T-helper 2 cell treated with Interferon-gamma antibody and Interleukin-4, amounts not matched to agents 100 ng/mL and 5 ng/mL, for 36 hours (primary cell): Measurements from ENCODE around the gene PLEKHA7. TPM values are rescaled to one million over a fixed set of nuclear protein-coding genes. Genes with fewer than 3 reads are reported as not detected.

Experiments
- intact Hi-C: fragments of 100-400 bp; cut with micrococcal nuclease; formaldehyde crosslinking; loops from one replicate; pipeline ENCODE4 v1.15.1; 2023
- total RNA-seq: library from RNA; stranded (reverse); gene quantifications from 2 replicates; pipeline ENCODE4 v1.2.3, GENCODE V29; 2022

PLEKHA7 gene
- total RNA-seq, 1 donor from 2014 or later: 2.1 TPM

GRCh38 chr11:16814410-16815046, 199.7 kb downstream of the PLEKHA7 start:
- intact Hi-C loops: no loop called here

GRCh38 chr11:16813126-16813525, 201.1 kb downstream of the PLEKHA7 start:
- intact Hi-C loops: no loop called here

GRCh38 chr11:16812274-16812673, 201.9 kb downstream of the PLEKHA7 start:
- intact Hi-C loops: no loop called here

DNA sequence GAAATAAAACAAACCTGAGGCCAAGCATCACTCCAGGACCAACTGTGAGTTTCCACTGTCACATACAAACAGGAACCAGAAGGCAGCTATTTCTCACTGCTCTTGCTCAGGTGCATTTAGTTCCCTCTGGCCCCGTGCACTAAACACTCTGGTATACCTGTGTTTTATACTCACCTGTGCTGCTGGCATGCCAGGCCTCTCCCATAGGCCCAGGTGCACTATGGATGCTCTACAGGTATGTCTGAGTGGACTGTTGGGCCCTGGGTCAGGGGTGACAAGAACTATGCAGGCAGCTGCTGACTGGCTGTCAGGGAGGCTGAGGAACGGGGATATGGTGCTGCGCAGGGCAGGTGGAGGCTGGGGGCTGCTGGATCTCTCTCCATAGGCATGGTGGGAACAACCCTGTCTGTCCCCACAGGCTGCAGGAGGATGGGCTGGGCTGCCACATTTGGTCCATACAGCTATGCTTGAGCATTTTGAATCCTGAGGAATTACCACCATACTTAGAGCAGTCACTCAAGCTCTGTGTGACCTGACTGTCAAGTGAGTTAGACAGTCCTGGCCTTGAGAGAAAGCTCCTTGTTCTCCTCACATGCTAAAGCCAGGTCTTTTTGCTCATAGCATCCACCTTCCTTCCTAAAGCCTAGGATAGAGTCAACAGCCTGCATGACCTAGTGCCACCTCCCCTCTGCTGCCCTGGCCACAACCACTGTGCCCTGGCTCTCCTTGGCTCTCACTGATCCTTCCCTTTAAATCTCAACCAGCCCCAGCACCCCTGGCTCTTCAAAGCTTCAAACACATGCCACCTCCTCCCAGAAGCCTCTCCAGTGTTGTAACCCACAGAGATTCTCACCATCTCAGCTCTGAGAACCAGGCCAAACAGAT, 202.8 kb downstream of the PLEKHA7 start:
- intact Hi-C loops: no loop called here

DNA sequence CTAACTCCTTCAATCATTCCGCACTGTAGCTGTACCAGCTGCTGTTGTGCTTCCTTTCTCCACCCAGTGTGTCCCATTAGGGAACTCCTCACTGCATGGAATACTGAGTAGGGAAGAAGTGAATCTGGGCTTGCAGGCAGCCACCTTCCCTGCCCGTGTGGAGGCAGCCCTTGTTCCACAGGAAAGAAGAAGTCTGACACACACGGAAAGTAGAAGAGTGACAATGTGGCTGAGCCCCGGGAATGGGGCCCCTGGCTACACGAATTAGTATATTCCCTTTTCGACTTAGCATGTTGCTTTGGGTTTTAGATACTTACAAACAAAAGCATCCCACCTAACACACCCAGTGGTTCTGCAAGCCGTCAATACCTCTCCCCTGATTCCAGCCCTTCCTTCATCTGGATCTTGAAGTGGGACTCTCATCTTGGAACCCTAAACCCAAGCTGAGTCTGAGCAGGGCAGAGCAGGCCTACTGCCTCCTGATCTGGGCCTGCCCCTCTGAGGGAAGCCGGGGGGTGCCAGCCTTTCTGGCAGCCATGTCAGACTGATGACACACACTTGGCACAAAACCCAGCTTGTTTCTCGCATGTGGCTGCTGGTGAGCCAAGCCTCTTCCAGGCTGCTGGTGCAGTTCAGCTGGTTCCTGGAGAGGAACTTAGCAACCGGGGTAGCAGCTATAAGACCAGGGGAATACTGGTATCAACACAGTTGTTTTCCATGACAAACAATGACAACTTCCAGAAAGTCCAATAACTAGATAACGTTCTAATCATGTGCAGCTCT, 204.1 kb downstream of the PLEKHA7 start:
- intact Hi-C loops: no loop called here

DNA sequence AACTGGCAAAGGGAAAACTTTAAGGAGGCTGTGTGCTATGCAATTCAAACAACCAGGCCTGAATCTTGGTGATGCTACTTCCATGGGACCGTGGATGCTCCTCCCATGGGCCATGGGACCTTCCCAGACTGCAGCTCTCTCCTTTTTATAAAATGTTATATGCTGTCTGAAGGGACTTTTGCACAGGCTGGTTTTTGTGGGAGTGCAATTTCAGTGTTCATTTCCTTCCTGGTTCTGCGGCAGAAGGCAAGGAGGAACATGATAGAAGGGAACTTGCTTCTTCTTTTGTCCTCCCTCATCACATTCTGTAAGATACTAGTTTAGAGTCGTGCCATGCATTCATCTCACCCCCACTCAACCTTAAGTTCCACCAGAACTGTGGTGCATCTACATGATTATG, 206.9 kb downstream of the PLEKHA7 start:
- intact Hi-C loops: no loop called here

- intact Hi-C loops: no loop called here
These were observed 207.4 kb downstream of the PLEKHA7 start for GRCh38 chr11:16806791-16807190.

DNA sequence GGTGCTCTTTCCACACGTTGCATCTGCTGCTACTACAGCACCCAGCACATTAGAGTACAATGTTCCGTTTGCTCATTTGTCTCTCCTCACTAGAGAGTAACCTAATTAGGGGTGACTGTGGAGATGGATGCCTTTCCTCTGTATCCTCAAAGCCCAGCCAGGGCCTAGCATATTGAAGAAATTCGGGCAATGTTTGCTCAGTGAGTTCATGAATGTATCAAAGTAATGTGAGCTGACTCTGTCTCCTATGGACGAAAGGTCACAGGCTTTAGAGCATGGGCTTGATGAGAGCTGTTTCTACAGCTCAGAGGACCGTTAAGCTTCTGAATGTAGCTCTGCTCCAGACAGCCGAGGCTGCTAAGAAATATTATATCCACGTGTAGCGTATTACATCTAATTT, 208.3 kb downstream of the PLEKHA7 start:
- intact Hi-C loops: no loop called here

DNA sequence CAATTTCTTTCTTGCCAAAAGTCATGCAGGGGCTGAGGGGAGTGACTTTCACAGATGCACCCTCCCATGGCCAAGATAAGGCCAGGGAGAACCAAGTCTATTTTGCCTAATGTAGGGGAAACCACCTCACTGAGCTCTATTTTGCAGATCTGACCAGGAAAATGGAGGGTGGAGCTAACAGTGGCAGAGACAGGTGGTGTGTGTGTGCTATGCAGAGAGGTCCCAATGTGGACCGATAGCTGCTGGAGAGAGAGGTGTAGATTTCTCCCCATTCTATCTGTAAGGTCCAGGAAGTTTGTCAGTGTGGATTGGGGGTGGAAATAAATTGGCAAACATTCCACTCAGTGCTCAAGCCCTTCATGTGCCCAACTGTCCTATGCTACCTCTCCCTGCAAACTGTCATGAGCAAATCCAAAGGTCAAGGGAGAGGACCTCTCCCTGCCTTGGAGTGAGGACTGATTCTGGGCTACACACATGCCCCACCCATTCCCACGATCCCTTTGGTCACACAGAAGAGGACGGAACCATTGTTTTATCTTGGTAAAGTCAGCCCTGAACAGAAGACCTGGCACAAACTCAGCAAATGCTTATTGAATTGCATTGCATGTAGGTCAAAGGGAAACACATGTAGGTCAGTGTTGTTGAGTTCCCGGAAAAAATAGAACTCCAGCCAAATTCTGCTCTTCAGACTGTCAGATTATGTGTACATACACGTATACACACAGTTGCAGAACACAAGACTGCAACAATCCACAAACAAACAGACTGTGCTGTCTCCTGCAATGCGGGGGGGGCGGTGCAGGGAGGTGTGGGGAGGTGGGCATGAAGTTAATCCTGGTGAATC, 209.9 kb downstream of the PLEKHA7 start:
- intact Hi-C loops: no loop called here

- intact Hi-C loops: no loop called here
These were observed 212.8 kb downstream of the PLEKHA7 start for GRCh38 chr11:16801288-16801980.

DNA sequence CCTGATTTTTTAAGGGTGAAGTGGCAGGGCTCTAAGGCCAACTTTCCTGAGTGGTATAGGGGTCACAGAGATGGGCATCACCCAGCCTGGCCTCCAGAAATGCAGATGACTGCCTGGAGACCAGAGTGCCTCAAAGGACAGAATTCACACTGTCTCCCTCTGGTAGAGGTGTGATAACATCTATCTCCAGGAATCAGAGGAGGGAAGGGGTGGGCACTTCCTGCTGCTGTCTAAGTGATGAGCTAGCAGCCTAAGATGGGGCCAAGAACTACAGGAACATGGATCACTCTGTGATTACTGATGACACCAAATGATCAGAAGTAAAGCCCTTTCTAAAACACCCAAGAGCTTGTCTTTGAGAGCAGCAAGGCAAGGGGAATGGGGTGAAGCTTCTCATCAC, 213.8 kb downstream of the PLEKHA7 start:
- intact Hi-C loops: no loop called here

DNA sequence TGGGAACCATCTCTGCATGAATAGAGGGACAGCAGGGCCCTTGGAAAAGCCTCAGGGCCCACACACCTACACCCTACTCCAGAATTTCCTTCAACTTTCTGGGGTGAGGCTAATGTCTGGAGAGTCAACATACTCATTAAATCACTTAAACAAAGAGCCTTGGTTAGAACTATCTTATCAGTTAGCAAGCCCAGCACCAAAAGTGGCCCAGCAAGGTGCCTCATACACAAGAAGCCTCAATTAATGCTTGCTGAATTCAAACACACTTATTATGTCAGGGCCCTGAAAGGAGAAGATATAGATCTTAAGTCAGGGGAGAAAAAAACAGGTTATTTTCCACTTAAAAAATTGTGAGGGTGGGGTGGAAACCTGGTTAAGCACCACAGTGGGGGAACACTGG, 214.3 kb downstream of the PLEKHA7 start:
- intact Hi-C loops: no loop called here

DNA sequence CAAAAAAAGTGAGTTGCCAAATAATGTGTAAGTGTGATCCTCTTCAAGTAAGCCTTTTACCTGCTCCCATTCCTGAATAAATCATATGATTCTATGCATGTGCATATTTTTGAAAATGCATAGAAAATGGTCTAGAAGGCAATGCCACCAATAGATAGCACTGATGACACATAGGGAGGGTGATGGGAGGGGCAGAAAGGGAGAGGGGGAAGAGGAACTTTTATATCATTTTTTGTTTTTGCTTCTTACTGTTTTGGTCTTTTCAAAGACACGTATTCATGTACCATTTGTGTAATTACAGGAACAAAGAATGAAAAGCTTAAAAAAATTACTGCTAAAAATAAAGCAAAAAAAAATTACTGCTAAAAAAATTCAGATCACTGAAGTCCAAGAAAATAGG, 215.0 kb downstream of the PLEKHA7 start:
- intact Hi-C loops: no loop called here

DNA sequence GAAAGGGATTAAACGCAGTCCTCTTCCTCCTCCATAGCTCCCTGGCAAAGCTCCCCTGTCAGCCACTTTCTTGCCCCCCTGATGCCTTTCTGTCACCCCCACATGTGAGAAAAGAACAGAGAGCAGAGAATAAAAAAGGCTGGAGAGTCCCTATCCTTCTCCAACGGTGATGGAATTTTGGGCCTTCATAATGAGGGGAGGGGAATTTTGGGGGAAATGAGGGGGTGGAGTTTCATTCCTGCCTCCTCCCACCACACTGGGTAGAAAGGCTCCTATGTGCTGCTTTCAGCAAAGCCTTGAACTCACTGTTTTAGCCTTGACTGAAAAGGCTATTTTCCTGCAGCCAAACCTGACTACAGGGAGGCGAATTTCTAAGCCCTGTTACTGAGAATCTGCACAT, 216.4 kb downstream of the PLEKHA7 start:
- intact Hi-C loops: no loop called here

GRCh38 chr11:16796311-16796710, 217.9 kb downstream of the PLEKHA7 start:
- intact Hi-C loops: no loop called here

DNA sequence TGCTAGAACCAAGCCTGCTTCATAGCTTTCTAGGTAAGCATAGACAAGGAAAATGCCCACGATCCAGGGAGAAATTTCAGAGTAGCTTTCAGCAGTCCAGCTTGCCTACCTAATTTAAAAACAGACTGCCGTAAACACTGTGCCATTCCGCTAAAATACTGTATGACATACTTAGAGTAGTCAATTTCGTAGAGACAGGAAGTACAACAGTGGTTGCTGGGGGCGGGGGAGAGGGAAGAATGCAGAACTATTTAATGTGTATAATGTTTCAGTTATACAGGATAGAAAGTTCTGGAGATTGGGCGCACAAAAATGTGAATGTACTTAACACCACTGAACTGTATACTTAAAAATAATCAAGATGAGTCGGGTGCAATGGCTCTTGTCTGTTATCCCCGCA, 219.1 kb downstream of the PLEKHA7 start:
- intact Hi-C loops: no loop called here

DNA sequence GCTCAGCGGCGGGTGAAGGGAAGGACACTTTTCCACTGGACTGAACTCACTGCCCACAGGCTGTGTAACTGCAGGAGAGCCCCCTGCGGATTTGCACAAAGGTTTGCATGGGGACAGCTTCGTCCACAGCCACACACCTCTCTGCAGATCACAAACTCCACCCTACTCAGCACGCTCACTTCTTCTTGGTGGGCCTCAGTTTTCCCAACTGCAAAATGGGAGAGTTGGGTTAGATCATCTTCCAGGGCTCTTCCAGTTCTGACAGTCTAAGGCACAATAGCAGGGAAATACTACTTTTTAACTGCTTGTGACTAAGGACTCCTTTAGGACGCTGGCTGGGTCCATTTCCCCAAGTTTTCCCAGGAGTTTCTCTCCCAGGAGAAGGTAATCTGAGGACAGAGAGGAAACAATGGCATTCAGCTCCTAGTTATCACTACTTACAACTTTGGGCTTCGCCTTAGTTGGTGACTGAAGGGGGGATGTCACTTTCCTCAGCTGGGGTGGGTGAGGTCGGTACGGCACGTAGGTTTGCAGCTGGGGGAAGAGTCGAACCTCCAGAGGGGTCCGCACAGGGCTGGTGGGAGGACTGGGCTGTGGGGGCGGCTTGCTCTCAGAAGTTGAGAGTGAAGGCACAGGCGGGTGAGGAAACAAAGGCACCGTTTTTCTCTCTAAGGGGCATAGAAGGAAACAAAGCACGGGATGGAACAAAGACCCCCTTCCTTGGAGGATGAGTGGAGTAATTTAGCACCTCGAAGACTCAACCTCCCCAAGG, 220.0 kb downstream of the PLEKHA7 start:
- intact Hi-C loops: no loop called here

DNA sequence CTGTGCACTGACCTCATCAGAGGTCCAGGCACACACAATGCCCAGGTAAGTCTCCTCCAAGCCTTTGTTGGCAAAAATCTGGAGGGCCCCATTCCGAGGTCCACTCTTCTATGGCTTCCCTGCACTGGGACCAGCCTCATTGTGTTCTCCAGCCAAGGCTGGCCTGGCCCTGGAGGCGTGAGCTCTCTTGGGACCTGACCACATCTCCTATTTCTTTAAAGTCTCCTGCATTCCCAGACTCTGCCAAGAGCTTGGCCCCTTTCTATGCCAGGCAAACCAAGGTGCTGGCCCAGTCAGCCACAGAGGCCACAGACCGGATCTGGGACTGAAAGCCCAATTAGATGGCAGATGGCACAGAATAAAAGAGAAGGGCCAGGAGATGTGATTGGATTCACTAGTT, 220.7 kb downstream of the PLEKHA7 start:
- intact Hi-C loops: no loop called here

DNA sequence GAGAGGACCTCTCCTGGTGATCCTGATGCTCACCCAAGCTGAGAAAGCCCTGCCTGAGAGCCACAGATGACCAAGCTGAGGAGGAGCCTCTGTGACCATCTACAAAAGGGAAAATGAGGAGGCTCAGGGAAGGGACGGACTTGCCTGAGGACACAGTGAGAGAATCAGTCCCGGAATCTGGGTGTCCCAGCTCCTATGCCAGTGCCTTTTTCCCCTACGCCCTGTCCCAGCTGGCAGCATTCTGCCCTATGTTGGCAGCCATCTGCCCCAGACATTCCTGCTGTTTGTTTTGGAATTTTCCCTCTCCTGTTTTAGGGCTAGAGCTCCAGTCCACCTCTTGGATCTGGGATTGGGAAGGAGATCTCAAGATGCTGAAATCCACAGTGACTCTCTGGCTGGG, 221.2 kb downstream of the PLEKHA7 start:
- intact Hi-C loops: no loop called here

DNA sequence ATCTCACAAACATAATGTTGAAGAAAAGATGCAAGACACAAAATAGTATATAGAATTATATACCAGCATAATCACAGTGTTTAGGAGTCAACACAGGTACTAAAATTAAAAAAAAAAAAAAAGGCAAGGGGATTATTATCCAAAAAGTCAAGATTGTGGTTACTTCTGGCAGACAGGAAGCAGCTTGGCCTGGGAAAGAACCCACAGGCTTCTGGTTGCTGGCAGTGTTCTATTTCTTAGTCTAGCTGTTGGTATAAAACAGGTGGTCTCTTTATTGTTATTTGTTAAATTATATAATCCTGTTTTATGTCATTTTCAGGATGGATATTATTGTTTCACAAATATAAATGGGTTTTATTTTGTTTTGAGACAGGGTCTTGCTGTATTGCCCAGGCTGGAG, 221.8 kb downstream of the PLEKHA7 start:
- intact Hi-C loops: no loop called here
